ENCODE results near the gene SLC32A1. TPM values are rescaled to one million over a fixed set of nuclear protein-coding genes. Genes with fewer than 3 reads are reported as not detected.

SLC32A1 gene
- total and polyA plus RNA-seq, 2 of the 13 experiments (the other 11 are each of a cell fraction or from before 2014, with no cell fraction given), result not detected

DNA sequence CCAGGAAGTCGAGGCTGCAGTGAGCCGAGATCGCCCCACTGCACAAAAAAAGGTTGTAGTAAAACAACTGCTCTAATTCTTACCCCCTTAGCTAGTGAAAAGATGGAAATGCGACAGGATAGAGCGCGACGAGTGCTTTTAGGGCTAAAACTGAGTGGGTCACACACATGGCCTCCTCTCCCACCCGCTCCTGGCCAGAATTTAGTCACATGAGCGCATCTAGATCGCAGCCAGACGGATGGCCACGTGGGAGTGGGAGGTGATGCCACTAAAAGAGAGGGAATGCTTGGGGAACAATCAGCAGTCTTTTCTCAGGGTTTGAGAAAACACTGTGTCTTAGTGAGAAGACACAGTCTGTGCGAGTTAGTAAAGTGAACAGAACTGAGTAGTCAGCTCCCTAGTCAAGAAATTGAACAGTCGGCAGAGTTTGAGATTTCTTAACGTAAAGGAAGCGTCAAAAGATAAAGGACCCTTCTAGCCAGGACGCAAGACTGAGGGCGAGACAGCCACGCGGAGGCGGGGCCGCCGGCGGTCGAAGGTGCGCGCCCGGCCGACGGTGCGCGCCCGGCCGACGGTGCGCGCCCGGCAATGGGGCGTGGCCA lies 23.3 kb downstream of the SLC32A1 start (continued):
- TF ChIP-seq CCAR2 (optimal IDR thresholded peaks at IDR 0.05; ENCODE audit: low read depth, low read length), result peak; percentile 11
- TF ChIP-seq ZNF263 (CRISPR knock-in tag; IDR thresholded peaks at IDR 0.05), result no peak
- TF ChIP-seq, protein P1, sequence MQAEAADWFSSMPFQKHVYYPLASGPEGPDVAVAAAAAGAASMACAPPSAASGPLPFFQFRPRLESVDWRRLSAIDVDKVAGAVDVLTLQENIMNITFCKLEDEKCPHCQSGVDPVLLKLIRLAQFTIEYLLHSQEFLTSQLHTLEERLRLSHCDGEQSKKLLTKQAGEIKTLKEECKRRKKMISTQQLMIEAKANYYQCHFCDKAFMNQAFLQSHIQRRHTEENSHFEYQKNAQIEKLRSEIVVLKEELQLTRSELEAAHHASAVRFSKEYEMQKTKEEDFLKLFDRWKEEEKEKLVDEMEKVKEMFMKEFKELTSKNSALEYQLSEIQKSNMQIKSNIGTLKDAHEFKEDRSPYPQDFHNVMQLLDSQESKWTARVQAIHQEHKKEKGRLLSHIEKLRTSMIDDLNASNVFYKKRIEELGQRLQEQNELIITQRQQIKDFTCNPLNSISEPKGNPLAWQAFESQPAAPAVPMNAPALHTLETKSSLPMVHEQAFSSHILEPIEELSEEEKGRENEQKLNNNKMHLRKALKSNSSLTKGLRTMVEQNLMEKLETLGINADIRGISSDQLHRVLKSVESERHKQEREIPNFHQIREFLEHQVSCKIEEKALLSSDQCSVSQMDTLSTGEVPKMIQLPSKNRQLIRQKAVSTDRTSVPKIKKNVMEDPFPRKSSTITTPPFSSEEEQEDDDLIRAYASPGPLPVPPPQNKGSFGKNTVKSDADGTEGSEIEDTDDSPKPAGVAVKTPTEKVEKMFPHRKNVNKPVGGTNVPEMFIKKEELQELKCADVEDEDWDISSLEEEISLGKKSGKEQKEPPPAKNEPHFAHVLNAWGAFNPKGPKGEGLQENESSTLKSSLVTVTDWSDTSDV (CRISPR knock-in tag; IDR thresholded peaks at IDR 0.05), result no peak
- TF ChIP-seq ZNF12 (CRISPR knock-in tag; IDR thresholded peaks at IDR 0.05), result no peak
- TF ChIP-seq, protein P2, sequence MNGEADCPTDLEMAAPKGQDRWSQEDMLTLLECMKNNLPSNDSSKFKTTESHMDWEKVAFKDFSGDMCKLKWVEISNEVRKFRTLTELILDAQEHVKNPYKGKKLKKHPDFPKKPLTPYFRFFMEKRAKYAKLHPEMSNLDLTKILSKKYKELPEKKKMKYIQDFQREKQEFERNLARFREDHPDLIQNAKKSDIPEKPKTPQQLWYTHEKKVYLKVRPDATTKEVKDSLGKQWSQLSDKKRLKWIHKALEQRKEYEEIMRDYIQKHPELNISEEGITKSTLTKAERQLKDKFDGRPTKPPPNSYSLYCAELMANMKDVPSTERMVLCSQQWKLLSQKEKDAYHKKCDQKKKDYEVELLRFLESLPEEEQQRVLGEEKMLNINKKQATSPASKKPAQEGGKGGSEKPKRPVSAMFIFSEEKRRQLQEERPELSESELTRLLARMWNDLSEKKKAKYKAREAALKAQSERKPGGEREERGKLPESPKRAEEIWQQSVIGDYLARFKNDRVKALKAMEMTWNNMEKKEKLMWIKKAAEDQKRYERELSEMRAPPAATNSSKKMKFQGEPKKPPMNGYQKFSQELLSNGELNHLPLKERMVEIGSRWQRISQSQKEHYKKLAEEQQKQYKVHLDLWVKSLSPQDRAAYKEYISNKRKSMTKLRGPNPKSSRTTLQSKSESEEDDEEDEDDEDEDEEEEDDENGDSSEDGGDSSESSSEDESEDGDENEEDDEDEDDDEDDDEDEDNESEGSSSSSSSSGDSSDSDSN (CRISPR knock-in tag; IDR thresholded peaks at IDR 0.05), result no peak
- TF ChIP-seq TSC22D2 (CRISPR knock-in tag; IDR thresholded peaks at IDR 0.05; ENCODE audit: borderline replicate concordance), result no peak
- no peak; the same call in 1 of the 2 replicates for TF ChIP-seq ZSCAN22 (CRISPR knock-in tag; IDR thresholded peaks at IDR 0.05)
- TF ChIP-seq REL (CRISPR knock-in tag; conservative IDR thresholded peaks at IDR 0.05), result peak; percentile 59; the same call in 1 of the 2 replicates
- TF ChIP-seq, protein P3, sequence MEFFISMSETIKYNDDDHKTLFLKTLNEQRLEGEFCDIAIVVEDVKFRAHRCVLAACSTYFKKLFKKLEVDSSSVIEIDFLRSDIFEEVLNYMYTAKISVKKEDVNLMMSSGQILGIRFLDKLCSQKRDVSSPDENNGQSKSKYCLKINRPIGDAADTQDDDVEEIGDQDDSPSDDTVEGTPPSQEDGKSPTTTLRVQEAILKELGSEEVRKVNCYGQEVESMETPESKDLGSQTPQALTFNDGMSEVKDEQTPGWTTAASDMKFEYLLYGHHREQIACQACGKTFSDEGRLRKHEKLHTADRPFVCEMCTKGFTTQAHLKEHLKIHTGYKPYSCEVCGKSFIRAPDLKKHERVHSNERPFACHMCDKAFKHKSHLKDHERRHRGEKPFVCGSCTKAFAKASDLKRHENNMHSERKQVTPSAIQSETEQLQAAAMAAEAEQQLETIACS (CRISPR knock-in tag; IDR thresholded peaks at IDR 0.05), result 0 out of 2 replicates have a peak, but pooled peaks have one; percentile 70
- TF ChIP-seq, protein P4, sequence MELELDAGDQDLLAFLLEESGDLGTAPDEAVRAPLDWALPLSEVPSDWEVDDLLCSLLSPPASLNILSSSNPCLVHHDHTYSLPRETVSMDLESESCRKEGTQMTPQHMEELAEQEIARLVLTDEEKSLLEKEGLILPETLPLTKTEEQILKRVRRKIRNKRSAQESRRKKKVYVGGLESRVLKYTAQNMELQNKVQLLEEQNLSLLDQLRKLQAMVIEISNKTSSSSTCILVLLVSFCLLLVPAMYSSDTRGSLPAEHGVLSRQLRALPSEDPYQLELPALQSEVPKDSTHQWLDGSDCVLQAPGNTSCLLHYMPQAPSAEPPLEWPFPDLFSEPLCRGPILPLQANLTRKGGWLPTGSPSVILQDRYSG (CRISPR knock-in tag; IDR thresholded peaks at IDR 0.05), result no peak
- no peak for TF ChIP-seq ELF4 (CRISPR knock-in tag; IDR thresholded peaks at IDR 0.05; ENCODE audit: borderline replicate concordance)
- peak; percentile 10; the same call in 1 of the 2 replicates for TF ChIP-seq TOPORS (CRISPR knock-in tag; IDR thresholded peaks at IDR 0.05)
- TF ChIP-seq WIZ (CRISPR knock-in tag; IDR thresholded peaks at IDR 0.05), result no peak
- peak; percentile 28; the same call in 1 of the 2 replicates for TF ChIP-seq ZNF274 (CRISPR knock-in tag; IDR thresholded peaks at IDR 0.05)
- TF ChIP-seq, protein P5, sequence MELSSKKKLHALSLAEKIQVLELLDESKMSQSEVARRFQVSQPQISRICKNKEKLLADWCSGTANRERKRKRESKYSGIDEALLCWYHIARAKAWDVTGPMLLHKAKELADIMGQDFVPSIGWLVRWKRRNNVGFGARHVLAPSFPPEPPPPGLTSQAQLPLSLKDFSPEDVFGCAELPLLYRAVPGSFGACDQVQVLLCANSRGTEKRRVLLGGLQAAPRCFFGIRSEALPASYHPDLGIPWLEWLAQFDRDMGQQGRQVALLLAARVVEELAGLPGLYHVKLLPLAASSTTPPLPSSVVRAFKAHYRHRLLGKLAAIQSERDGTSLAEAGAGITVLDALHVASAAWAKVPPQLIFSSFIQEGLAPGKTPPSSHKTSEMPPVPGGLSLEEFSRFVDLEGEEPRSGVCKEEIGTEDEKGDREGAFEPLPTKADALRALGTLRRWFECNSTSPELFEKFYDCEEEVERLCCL (CRISPR knock-in tag; IDR thresholded peaks at IDR 0.05; ENCODE audit: borderline replicate concordance), result no peak
- no peak for TF ChIP-seq PRPF4 (IDR thresholded peaks at IDR 0.05; ENCODE audit: low read depth, low read length, poor library complexity, severe bottlenecking)
- no peak; the same call in 1 of the 2 replicates for TF ChIP-seq SOX5 (CRISPR knock-in tag; IDR thresholded peaks at IDR 0.05; ENCODE audit: borderline replicate concordance)
- TF ChIP-seq ZC3H13 (CRISPR knock-in tag; IDR thresholded peaks at IDR 0.05), result peak; percentile 71; the same call in 1 of the 2 replicates
- no peak for TF ChIP-seq HDAC6 (IDR thresholded peaks at IDR 0.05; ENCODE audit: low read depth, low read length)
- TF ChIP-seq, protein P6, sequence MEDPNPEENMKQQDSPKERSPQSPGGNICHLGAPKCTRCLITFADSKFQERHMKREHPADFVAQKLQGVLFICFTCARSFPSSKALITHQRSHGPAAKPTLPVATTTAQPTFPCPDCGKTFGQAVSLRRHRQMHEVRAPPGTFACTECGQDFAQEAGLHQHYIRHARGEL (CRISPR knock-in tag; IDR thresholded peaks at IDR 0.05), result no peak
- peak; percentile 76; the same call in 1 of the 2 replicates for TF ChIP-seq ZFP36L1 (CRISPR knock-in tag; IDR thresholded peaks at IDR 0.05)
